Effector CD8-positive, alpha-beta T cell (primary cell): ENCODE measurements around the gene CENPX.

Source experiments
- DNase-seq: peaks from one replicate; lab custom pipeline; 2025; lab: John Stamatoyannopoulos, UW

Gene CENPX

DNA sequence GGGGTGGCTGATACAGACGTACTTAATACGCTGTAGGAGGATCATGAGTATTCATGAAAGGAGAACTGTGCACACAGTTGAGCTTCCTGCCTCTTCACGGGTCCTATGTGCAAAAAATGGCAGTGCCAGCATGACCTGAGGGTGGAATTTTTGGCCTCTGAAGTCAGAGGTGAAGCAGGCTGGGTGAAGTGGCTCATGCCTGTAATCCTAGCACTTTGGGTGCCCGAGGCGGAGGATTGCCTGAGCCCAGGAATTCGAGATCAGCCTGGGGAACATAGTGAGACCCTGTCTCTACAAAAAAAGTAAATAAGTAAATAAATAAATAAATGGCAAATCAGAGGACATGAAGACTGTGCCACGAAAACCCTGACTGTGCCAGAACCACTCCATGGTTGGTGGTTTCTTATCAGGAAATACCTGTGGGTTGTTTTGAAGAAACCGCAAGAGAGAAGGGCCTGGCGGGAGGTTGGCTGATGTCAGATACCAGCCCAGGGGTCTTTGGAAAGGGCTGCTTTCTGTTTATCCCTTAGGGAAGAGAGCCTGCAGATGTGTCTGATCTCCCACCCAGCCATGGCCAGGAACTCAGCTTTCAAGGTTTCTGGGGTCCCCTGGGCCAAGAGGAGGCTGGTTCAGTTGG lies 41.9 kb downstream of the CENPX start:
- DNase-seq, result no peak

DNA sequence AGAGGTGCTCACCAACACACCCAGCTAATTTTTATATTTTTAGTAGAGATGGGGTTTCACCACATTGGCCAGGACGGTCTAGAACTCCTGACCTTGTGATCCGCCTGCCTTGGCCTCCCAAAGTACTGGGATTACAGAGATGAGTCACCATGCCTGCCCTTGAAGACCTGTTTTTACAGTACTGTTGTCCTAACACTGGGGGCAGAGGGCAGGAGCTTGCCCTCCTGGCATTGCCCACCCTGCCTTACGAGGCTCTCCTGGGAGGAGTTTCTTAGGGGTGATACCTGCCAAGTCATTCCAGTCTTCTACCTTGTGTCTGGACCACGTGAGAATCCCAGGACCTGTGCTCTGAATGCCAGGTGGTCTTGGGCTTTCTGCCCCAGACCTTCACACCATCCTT lies 42.6 kb downstream of the CENPX start:
- no peak for DNase-seq

DNA sequence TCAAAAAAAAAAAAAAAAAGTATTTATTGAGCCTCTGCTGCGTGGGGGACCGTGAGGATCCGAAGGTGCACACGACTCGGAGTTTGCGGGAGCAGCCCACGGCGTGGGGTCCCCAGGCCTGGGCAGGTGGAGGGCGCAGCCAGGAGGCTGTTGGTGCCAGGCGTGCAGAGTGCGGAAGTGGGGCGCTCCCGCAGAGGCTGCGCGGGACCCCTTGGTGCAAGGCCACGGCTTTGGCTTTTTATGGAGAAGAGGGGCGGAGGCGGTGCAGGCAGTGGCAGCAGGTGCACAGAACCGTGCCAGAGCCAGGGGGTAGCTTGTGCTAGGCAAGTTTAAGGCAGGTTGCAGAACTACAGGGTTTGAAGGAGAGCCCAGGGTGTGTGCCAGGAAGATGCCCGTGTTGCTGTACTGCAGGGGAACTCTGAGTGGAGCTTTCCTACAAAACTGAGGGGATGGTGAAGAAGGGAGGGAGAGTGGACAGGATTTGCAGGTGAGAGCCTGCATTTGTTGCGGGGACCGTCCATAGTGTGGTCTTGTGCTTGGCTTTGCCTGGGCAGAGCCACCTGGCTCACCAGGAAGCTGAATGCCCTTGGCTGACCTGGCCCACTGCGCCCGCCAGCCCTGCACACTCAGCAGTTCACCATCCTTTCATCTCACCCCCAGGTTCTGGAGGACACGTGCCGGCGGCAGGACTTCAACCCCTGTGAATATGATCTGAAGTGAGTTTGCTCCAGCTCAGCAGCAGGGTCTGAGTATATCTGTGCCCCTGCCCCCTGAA lies 44.0 kb downstream of the CENPX start:
- DNase-seq, result no peak

DNA sequence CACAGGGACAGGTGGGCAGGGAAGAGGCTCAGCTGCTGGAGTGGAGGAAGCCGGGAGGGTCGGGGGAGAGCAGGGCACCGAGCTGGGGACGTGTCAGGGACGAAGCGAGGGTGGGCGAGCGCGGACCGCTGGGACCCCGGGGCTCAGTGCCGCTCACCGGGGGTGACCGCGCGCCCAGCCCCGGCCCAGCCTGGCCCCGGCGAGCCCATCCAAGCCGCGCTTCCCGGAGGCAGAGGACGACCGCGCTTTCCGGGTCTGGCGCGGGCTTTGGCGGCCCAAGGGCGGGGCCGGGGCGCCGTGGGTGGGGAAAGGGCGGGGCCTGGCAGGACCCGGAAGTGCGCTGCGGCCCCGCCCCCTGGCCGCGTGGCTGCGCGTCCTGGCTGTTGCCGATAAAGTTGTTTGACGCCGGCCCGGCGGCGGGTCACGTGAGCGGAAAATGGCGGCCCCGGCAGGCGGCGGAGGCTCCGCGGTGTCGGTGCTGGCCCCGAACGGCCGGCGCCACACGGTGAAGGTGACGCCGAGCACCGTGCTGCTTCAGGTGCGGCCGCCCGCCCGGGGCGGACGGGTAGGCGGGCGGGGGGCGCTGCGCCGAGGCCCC lies 45.4 kb downstream of the CENPX start, which contains the start of gene ASPSCR1:
ASPSCR1 (plus strand) TSS at position 419 of the 598 bp plus-strand sequence; CDS start at position 437, 18 bp downstream.
- peak; percentile 81 for DNase-seq

DNA sequence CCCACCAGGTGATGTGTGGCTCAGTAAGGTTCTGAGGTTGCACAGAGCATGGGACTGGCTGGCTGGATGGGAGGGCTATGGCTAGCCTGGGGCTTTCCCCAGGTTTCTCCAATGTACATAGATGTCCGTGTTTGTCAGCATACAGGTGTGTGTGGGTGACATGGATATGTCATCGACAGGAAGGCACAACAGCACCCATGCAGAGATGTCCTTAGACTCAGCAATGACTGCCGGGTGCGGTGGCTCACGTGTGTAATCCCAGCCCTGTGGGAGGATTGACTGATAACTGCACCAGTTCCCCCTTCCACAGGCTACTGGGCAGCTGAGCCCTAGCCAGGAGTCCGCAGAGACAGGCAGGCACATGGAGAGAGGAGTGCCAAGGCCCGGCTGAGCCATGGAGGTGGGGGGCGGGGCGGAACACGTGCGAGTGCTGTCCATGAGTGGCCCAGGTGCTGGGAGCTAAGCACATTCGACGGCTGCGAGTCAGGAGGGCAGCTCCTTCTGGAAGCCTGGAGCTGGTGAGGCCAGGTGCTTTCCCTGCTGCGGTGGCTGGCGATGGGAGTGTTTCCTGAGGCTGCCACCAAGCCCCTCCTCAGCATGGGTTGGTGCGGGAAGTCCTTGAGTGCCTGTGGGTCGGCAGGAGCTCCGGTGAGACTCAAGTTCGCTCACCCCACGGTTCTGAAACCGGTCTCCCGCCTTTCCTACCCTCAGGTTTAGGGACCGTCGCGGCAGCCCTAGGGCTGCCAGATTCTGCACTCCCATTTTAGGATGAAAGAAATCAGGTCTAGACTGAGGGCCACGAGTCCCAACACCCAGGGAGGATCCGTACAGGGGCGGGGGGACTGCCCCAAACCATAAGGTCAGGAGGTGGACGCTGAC lies 46.1 kb downstream of the CENPX start:
- DNase-seq, result peak; percentile 23

GRCh38 chr17:81973432-81973831 lies 49.2 kb downstream of the CENPX start:
- DNase-seq, result no peak

DNA sequence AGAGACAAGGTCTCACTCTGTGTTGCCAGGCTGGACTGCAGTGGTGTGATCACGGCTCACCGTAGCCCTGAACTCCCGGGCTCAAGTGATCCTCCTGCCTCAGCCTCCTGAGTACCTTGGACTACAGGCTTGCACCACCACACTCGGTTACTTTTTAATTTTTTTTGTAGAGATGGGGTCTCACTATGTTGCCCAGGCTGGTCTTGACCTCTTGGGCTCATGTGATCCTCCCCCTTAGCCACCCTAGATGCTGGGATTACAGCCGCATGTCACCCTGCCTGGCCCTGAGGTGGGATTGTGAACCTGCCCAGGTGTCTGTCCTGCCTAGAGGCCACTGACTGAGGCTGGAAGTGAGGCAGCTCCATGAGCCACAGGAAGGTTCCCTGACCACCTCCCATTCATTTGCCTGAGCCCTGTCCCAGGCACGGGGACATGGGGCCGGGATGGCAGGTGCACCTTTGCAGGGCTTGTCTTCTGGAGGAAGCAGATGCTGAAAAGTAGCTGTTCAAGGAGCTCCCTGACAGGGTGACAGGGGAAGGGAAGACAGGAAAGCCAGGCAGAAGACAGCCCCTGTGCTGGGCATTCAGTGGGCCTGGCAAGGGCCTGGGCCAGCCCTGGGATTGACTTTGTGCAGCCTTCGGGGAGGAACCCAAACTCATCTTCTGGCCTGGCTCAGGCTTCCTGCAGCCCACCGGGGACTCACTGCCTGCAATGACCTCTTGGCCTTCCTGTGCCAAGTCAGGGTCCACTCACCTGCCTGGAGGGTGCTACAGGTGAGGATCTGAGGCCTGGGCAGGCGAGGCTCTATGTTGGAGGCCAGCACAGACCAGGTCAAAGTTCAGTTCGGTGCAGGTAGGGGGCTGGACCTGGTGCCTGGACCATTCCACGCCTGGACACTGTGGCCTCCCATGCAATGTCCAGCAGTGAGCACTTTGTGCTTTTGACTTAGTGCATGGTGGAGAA lies 53.5 kb downstream of the CENPX start:
- DNase-seq, result no peak
